CD14-positive monocyte (primary cell): ENCODE results near the gene SPINT1. TPM values are rescaled to one million over a fixed set of nuclear protein-coding genes. Genes with fewer than 3 reads are reported as not detected.

Experiments
- DNase-seq, 3 donors: peaks; one replicate each; pipeline ENCODE4 v3.0.0-alpha.2; 2011 to 2022
- H2AFZ ChIP-seq: 2 replicates; pipeline ENCODE4 v1.6.0; 2012; ENCODE audit warnings: mild to moderate bottlenecking, low read depth, low read length, inconsistent platforms; ENCODE audit not compliant: insufficient read depth, poor library complexity, severe bottlenecking
- H3K27ac ChIP-seq, 2 donors: 1 replicate in 1 of 2; 2 replicates in 1 of 2; pipeline ENCODE4 v1.5.1; 2012 to 2013; ENCODE audit warnings: low read length in 2 of 2, control low read depth in 1 of 2, inconsistent platforms in 1 of 2, low read depth in 1 of 2, mild to moderate bottlenecking in 1 of 2
- H3K27me3 ChIP-seq, 2 donors: one replicate each; pipeline versions ENCODE4 v1.6.0 to v1.6.1; 2011 to 2013; ENCODE audit warnings: low read length in 2 of 2; ENCODE audit not compliant: control insufficient read depth in 2 of 2, insufficient read depth in 2 of 2
- H3K36me3 ChIP-seq, 2 donors: replicated peaks in 1 of 2; 1 replicate in 1 of 2; 2 replicates in 1 of 2; pipeline versions ENCODE4 v1.5.1 to v1.6.1; 2012 to 2013; ENCODE audit warnings: low read length in 2 of 2, control low read depth in 1 of 2, inconsistent platforms in 1 of 2, mild to moderate bottlenecking in 1 of 2; ENCODE audit not compliant: insufficient read depth in 2 of 2, control insufficient read depth in 1 of 2
- H3K4me1 ChIP-seq, 2 donors: 1 replicate in 1 of 2; 2 replicates in 1 of 2; pipeline versions ENCODE4 v1.5.1 to v1.6.1; 2012 to 2013; ENCODE audit warnings: low read length in 2 of 2, control low read depth in 1 of 2, inconsistent platforms in 1 of 2, mild to moderate bottlenecking in 1 of 2, moderate library complexity in 1 of 2; ENCODE audit not compliant: insufficient read depth in 2 of 2, control insufficient read depth in 1 of 2
- H3K4me2 ChIP-seq: replicated peaks from 2 replicates; pipeline ENCODE3; 2012; ENCODE audit warnings: low read length, moderate library complexity, mild to moderate bottlenecking; ENCODE audit not compliant: poor library complexity, severe bottlenecking; ENCODE audit errors: extremely low read depth
- H3K4me3 ChIP-seq, 3 experiments: fragments of 200-600 bp in 1 of 3; sonication (generic) in 1 of 3; replicated peaks in 1 of 3; 1 replicate in 2 of 3; 2 replicates in 1 of 3; pipeline ENCODE4 v1.5.1; 2011 to 2013; ENCODE audit warnings: low read length in 3 of 3, mild to moderate bottlenecking in 3 of 3, control low read depth in 2 of 3, low read depth in 2 of 3, inconsistent platforms in 1 of 3, moderate library complexity in 1 of 3
- H3K79me2 ChIP-seq: 2 replicates; pipeline ENCODE4 v1.6.0; 2012; ENCODE audit warnings: mild to moderate bottlenecking, control low read depth, inconsistent platforms, low read length, moderate library complexity; ENCODE audit not compliant: insufficient read depth
- H3K9ac ChIP-seq: 2 replicates; pipeline ENCODE4 v1.6.0; 2017; ENCODE audit warnings: low read length, mild to moderate bottlenecking; ENCODE audit not compliant: insufficient read depth, poor library complexity, severe bottlenecking
- H3K9me3 ChIP-seq, 2 donors: replicated peaks in 1 of 2; 1 replicate in 1 of 2; 2 replicates in 1 of 2; pipeline versions ENCODE4 v1.5.1 to v1.6.1; 2012 to 2013; ENCODE audit warnings: low read length in 2 of 2, control low read depth in 1 of 2; ENCODE audit not compliant: control insufficient read depth in 1 of 2, insufficient read depth in 1 of 2
- H4K20me1 ChIP-seq: 2 replicates; pipeline ENCODE4 v1.6.0; 2012; ENCODE audit warnings: mild to moderate bottlenecking, low read length, control low read depth, moderate library complexity; ENCODE audit not compliant: insufficient read depth
- H3K27ac Mint-ChIP-seq, 7 donors: one replicate each; pipeline ENCODE4 v1.8.0; 2020; ENCODE audit warnings: mild to moderate bottlenecking in 7 of 7, mixed read lengths in 7 of 7, moderate library complexity in 6 of 7, inconsistent platforms in 2 of 7
- H3K27me3 Mint-ChIP-seq, 3 donors: one replicate each; pipeline ENCODE4 v1.8.0; 2021 to 2022; ENCODE audit warnings: low read depth in 3 of 3, mild to moderate bottlenecking in 3 of 3, mixed read lengths in 3 of 3, moderate library complexity in 3 of 3, inconsistent platforms in 1 of 3
- H3K36me3 Mint-ChIP-seq, 2 donors: one replicate each; pipeline ENCODE4 v1.8.0; 2020; ENCODE audit warnings: mixed read lengths in 2 of 2, inconsistent platforms in 1 of 2, mild to moderate bottlenecking in 1 of 2
- H3K4me1 Mint-ChIP-seq: one replicate; pipeline ENCODE4 v1.8.0; 2020; ENCODE audit warnings: mild to moderate bottlenecking, mixed read lengths
- H3K4me3 Mint-ChIP-seq, 2 donors: one replicate each; pipeline ENCODE4 v1.8.0; 2020; ENCODE audit warnings: mild to moderate bottlenecking in 2 of 2, mixed read lengths in 2 of 2, moderate library complexity in 1 of 2
- H3K9me3 Mint-ChIP-seq, 7 donors: one replicate each; pipeline ENCODE4 v1.8.0; 2020 to 2022; ENCODE audit warnings: mixed read lengths in 7 of 7, mild to moderate bottlenecking in 6 of 7, moderate library complexity in 6 of 7, inconsistent platforms in 2 of 7
- WGBS: methylation state at CpG from one replicate; pipeline ENCODE4 v1.1.5; 2013; ENCODE audit warnings: missing lambda C conversion rate; ENCODE audit not compliant: insufficient coverage; 5-methylcytosine and 5-hydroxymethylcytosine counted together
- intact Hi-C, 2 donors: fragments of 100-400 bp; cut with micrococcal nuclease; formaldehyde crosslinking; loops; one replicate each; pipeline versions ENCODE4 v1.15.0 to v1.15.1; 2023
- polyA plus RNA-seq, 3 donors: library from polyadenylated mRNA; depleted of rRNA in 1 of 3; unstranded in 2 of 3; stranded (reverse) in 1 of 3; fragments of 300-500 nt in 2 of 3; fragments of >200 nt in 1 of 3; fragmentation: Illumina TruSeq in 2 of 3; gene quantifications; 1 replicate in 2 of 3; 2 replicates in 1 of 3; pipeline ENCODE4 v1.2.3, GENCODE V29; 2012 to 2021
- TF ChIP-seq, protein P1 (sequence below): fragments of 200-600 bp; IDR thresholded peaks from one replicate; pipeline ENCODE4 v1.8.0; 2022; ENCODE audit warnings: antibody characterized with exemption, mild to moderate bottlenecking

SPINT1 gene
- polyA plus RNA-seq, 3 donors = 17.1 to 46.5 (median 21.5) TPM

DNA sequence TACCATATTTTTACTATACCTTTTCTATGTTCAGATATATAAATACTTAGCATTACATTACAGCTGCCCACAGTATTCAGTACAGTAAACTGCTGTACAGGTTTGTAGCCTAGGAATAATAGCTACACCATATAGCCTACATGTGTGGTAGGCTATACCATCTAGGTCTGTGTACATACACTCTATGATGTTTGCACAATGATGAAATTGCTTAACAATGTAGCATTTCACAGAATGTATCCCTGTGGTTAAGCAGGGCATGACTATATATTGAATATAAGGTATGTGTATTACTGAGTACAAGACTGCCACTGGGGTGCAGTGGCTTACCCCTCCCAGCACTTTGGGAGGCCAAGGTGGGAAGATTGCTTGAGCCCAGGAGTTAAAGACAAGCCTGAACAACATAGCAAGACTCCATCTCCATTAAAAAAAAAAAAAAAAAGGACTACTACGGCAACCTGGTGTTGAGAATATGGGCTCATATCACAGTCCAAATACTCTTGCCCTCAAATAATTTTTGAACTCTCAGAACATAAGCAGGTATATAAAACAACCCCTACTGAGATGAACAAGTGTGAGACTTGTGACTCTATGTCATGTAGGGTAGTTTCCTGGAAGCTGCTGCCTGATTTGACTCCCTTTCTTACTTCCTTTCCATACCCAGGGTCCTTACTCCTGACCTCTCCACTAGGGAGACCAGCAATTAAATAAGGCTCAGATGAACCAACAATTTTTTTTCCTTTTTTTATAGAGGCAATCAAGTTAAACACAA, 20.1 kb upstream of the SPINT1 start:
- Histone ChIP-seq H3K9me3 (no peaks in the 10 kb centered on the region), H3K36me3 (no peaks in the 10 kb centered on the region), H3K27me3 (no peaks in the 10 kb centered on the region), H3K27ac (no peak overlapping the region), H2AFZ (no peak overlapping the region), H3K4me2 (no peak overlapping the region), H3K79me2 (no peaks in the 10 kb centered on the region), H3K4me1 (no peaks in the 10 kb centered on the region), H4K20me1 (no peaks in the 10 kb centered on the region), H3K9ac (no peak overlapping the region), H3K4me3 (no peak overlapping the region)
- no peaks in the 10 kb centered on the region for H3K36me3 Mint-ChIP-seq
- no peak for DNase-seq
- no peaks in the 10 kb centered on the region for H3K4me1 Mint-ChIP-seq
- peaks cover 5 to 11% (median 5%) of the 10 kb centered on the region in 3 donors for H3K27me3 Mint-ChIP-seq
- no peak overlapping the region for H3K27ac Mint-ChIP-seq
- H3K9me3 Mint-ChIP-seq = peaks cover 0 to 1% (median 0%) of the 10 kb centered on the region in 7 donors
- intact Hi-C loops = no loop called here
- no peak overlapping the region for H3K4me3 Mint-ChIP-seq
- TF ChIP-seq, protein P1, sequence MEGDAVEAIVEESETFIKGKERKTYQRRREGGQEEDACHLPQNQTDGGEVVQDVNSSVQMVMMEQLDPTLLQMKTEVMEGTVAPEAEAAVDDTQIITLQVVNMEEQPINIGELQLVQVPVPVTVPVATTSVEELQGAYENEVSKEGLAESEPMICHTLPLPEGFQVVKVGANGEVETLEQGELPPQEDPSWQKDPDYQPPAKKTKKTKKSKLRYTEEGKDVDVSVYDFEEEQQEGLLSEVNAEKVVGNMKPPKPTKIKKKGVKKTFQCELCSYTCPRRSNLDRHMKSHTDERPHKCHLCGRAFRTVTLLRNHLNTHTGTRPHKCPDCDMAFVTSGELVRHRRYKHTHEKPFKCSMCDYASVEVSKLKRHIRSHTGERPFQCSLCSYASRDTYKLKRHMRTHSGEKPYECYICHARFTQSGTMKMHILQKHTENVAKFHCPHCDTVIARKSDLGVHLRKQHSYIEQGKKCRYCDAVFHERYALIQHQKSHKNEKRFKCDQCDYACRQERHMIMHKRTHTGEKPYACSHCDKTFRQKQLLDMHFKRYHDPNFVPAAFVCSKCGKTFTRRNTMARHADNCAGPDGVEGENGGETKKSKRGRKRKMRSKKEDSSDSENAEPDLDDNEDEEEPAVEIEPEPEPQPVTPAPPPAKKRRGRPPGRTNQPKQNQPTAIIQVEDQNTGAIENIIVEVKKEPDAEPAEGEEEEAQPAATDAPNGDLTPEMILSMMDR = no peak
- no CpG with 5 or more reads among the region's 1 CpG for WGBS

DNA sequence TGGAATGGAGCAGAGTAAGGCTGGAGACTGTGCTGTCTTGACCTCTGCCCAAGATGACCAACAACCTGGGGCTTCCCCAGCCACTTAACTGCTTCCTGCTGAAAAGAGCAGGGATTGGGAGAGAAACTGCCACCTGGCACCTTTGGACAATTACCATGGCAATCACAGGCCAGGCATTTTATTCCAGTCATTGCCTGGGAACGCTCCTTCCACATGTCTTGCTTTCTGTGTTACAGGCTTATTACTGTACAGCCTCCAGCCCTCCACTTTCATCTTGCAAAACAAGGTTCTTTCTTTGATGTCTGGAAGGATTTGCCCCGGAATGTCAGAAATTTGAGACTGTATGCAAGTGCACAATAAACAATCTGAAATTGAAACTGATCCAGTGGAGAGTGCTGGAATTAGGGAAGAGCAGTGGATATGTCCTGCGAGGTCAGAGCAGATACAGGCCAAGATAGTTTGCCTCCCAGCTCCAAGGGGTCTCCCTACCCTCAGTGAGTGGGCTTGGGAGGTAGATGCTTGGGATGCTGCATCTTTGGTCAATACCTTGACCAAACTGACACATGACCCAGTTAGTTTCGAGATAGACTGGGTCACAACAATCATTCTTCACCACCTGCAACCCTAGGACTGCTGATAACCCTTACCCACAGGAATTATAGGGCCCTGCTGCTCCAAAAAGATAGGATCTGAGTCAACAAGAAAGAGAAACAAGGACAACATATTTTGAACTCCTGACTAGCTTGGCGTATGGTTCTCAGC, 18.0 kb upstream of the SPINT1 start:
- H3K9ac ChIP-seq = no peak overlapping the region
- H3K36me3 ChIP-seq = no peaks in the 10 kb centered on the region
- Mint-ChIP-seq H3K9me3 (peaks cover 0 to 3% (median 0%) of the 10 kb centered on the region in 7 donors), H3K4me1 (no peaks in the 10 kb centered on the region), H3K27me3 (peaks cover 5 to 11% (median 6%) of the 10 kb centered on the region in 3 donors), H3K36me3 (no peaks in the 10 kb centered on the region), H3K4me3 (no peak overlapping the region), H3K27ac (no peak overlapping the region)
- no peaks in the 10 kb centered on the region for H3K9me3 ChIP-seq
- H4K20me1 ChIP-seq = no peaks in the 10 kb centered on the region
- H3K27ac ChIP-seq = no peak overlapping the region
- TF ChIP-seq, protein P1 = no peak
- H3K4me2 ChIP-seq = no peak overlapping the region
- H3K4me3 ChIP-seq = no peak overlapping the region
- no peaks in the 10 kb centered on the region for H3K27me3 ChIP-seq
- 100% methylated on average over 3 of the region's 5 CpGs for WGBS
- H3K4me1 ChIP-seq = no peaks in the 10 kb centered on the region
- intact Hi-C loops = no loop called here
- DNase-seq = no peak
- H3K79me2 ChIP-seq = no peaks in the 10 kb centered on the region
- H2AFZ ChIP-seq = no peak overlapping the region
